Glutamatergic neuron (in vitro differentiated cells): ENCODE data around the gene FAH. TPM values are rescaled to one million over a fixed set of nuclear protein-coding genes. Genes with fewer than 3 reads are reported as not detected.

Experiments used
- DNase-seq: peaks from one replicate; pipeline ENCODE4 v3.0.0; 2022
- H3K27ac Mint-ChIP-seq: one replicate; pipeline ENCODE4 v1.8.0; 2020; ENCODE audit warnings: mild to moderate bottlenecking, mixed read lengths, inconsistent platforms; ENCODE audit not compliant: unreplicated experiment
- H3K27me3 Mint-ChIP-seq: one replicate; pipeline ENCODE4 v1.8.0; 2020; ENCODE audit warnings: mild to moderate bottlenecking, moderate library complexity, mixed read lengths, inconsistent platforms; ENCODE audit not compliant: unreplicated experiment
- H3K36me3 Mint-ChIP-seq: one replicate; pipeline ENCODE4 v1.8.0; 2020; ENCODE audit warnings: mild to moderate bottlenecking, mixed read lengths, inconsistent platforms; ENCODE audit not compliant: unreplicated experiment
- H3K4me1 Mint-ChIP-seq: one replicate; pipeline ENCODE4 v1.8.0; 2020; ENCODE audit warnings: mild to moderate bottlenecking, low read depth, mixed read lengths, inconsistent platforms; ENCODE audit not compliant: unreplicated experiment
- H3K4me3 Mint-ChIP-seq: one replicate; pipeline ENCODE4 v1.8.0; 2020; ENCODE audit warnings: mild to moderate bottlenecking, mixed read lengths, inconsistent platforms; ENCODE audit not compliant: unreplicated experiment
- H3K9me3 Mint-ChIP-seq: one replicate; pipeline ENCODE4 v1.8.0; 2020; ENCODE audit warnings: mild to moderate bottlenecking, moderate library complexity, mixed read lengths, inconsistent platforms; ENCODE audit not compliant: unreplicated experiment
- long read RNA-seq: library from polyadenylated mRNA; unstranded; transcript quantifications from one replicate; pipeline ENCODE4 v2.0.0, GENCODE V29; 2020; ENCODE audit not compliant: unreplicated experiment
- total RNA-seq: library from RNA; stranded (reverse); fragmentation: NEBNext Ultra II Directional; extraction: Animal tissue kit (Norgen Biotek cat#: 25700); gene quantifications from one replicate; pipeline ENCODE4 v1.2.1, GENCODE V29; 2021; ENCODE audit not compliant: unreplicated experiment
- TF ChIP-seq, protein P1 (sequence below): fragments of 200-600 bp; sonication (generic); IDR thresholded peaks from one replicate; pipeline ENCODE4 v1.5.0; 2021; ENCODE audit not compliant: partially characterized antibody, unreplicated experiment

The FAH gene
- total RNA-seq, result 3.7 TPM
- long read RNA-seq, partial matches to known transcripts, result 0 of 1 reads
- long read RNA-seq, other reads (novel, unspliced or antisense), result 0 of 1 reads

DNA sequence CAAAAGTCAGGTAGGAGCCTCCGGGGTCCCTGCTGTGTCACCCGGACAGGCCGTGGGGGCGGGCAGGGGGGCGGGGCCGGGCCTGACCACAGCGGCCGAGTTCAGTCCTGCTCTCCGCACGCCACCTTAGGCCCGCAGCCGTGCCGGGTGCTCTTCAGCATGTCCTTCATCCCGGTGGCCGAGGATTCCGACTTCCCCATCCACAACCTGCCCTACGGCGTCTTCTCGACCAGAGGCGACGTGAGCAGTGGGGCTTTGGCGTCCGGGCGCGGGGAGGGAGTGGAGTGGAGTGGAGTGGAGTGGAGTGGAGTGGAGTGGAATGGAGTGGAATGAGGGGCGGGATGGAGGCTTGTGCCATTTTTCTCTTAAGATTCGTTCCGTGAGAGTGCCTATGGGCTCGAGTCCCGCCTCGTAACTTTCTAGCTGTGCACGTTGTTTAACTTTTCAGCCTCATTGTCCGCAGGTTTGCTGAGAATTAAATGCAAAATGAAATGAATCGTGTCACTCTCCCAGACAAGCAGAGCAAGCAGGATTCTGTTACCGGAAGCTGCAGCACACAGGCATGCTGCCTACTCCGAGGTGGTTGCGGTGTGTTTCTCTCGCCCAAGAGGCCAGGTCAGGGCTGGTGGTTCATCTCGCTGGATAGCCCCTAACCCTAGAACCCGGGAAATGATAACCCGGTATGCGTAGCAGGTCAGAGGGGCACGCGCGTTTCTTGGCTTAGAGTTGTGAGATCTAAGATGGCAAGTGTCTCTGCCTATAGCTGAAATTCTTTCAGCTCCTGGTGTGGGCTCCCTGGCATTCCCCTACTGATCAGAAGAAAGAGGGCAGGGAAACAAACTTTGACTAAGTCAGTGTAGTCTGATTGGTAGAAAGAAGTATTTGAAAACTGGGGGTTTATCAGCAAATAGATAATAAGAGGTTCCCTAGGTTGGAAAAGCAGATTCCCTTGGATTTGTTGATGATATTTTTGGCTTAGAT lies at the start of gene FAH:
Gene FAH, plus strand, starts transcription at position 104 of the 981 bp plus-strand sequence. Its CDS starts 56 bp downstream, at position 160.
- H3K27ac Mint-ChIP-seq, result no peak within 1 kb of the TSS
- H3K36me3 Mint-ChIP-seq, result no peaks in the 10 kb centered on the region
- DNase-seq, result no peak
- H3K9me3 Mint-ChIP-seq, result peaks cover 2% of the 10 kb centered on the region
- TF ChIP-seq, protein P1, sequence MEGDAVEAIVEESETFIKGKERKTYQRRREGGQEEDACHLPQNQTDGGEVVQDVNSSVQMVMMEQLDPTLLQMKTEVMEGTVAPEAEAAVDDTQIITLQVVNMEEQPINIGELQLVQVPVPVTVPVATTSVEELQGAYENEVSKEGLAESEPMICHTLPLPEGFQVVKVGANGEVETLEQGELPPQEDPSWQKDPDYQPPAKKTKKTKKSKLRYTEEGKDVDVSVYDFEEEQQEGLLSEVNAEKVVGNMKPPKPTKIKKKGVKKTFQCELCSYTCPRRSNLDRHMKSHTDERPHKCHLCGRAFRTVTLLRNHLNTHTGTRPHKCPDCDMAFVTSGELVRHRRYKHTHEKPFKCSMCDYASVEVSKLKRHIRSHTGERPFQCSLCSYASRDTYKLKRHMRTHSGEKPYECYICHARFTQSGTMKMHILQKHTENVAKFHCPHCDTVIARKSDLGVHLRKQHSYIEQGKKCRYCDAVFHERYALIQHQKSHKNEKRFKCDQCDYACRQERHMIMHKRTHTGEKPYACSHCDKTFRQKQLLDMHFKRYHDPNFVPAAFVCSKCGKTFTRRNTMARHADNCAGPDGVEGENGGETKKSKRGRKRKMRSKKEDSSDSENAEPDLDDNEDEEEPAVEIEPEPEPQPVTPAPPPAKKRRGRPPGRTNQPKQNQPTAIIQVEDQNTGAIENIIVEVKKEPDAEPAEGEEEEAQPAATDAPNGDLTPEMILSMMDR, result no peak
- H3K27me3 Mint-ChIP-seq, result peaks cover 4% of the 10 kb centered on the region
- H3K4me1 Mint-ChIP-seq, result peaks cover 11% of the 10 kb centered on the region
- peak within 1 kb of the TSS; percentile 93 for H3K4me3 Mint-ChIP-seq

DNA sequence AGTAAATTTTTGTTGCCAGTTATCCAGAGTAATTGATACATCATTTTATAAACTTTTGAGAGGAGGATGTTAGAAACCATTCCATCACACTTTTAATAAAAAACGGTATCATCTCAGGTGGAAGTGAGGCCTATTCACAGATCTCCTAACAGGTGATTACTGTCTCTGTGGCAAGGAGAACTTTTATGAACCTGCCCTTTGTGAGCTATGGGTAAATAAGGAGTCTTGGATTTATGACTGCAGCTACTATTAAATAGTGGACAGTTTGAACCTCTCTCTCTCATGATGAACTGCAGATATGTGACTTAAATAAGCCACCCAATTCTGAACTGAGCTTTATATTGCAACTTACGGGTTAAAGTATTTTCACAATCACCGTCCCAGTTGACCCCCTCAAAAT lies 47.6 kb upstream of the FAH start:
- Mint-ChIP-seq H3K9me3 (no peaks in the 10 kb centered on the region), H3K36me3 (no peaks in the 10 kb centered on the region), H3K4me3 (no peak overlapping the region), H3K27me3 (peaks cover 1% of the 10 kb centered on the region), H3K27ac (no peak overlapping the region), H3K4me1 (peaks cover 6% of the 10 kb centered on the region)
- TF ChIP-seq, protein P1, result no peak
- no peak for DNase-seq

DNA sequence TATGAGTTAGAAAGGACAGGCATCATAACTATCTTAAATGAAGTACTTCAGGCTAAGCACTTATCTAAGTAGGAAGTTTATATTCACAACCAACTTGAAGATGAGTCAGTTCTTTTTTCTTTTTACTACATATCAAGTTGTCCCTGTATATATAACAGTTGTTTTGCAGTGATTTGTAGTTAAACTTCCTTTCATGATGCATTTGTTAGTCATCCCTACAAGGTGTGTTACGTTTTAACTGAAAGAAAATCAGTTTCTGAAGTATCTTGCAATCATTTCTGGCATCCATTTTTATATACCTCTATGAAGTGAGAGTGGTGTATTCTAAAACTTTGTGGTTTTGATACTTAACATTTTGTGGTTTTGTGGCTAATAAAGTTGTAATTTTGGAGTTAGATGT lies 47.2 kb upstream of the FAH start:
- Mint-ChIP-seq H3K9me3 (no peaks in the 10 kb centered on the region), H3K27me3 (peaks cover 1% of the 10 kb centered on the region), H3K4me1 (peaks cover 6% of the 10 kb centered on the region), H3K36me3 (no peaks in the 10 kb centered on the region), H3K27ac (no peak overlapping the region), H3K4me3 (no peak overlapping the region)
- TF ChIP-seq, protein P1, result no peak
- no peak for DNase-seq

DNA sequence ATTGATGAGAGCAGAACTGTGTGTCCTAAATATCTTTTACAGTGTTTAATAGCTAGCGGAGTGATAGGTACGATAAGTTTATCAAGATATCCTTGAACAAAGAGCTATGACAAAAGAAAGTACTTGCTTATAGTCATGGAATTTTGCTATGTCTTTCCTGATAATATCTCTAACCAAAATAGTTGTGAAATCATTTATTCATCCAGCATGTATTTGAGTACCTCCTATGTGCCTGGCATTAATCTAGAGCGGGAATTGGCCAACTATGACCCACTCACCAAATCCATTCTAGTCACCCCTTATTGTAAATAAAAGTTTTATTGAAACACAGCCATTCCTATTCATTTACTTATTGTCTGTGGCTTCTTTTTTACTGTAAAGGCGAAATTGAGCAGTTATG lies 46.7 kb upstream of the FAH start:
- no peak overlapping the region for H3K27ac Mint-ChIP-seq

More for the DNA sequence above, 46.7 kb upstream of the FAH start:
- Mint-ChIP-seq H3K4me1 (peaks cover 6% of the 10 kb centered on the region), H3K9me3 (no peaks in the 10 kb centered on the region), H3K4me3 (no peak overlapping the region), H3K27me3 (peaks cover 1% of the 10 kb centered on the region), H3K36me3 (no peaks in the 10 kb centered on the region)
- DNase-seq, result no peak
- TF ChIP-seq, protein P1, result no peak
